PFSK-1 (cell line): ENCODE results near the gene CEP104.

Experiments
- TAF1 ChIP-seq: IDR thresholded peaks from 2 replicates; pipeline ENCODE4 v1.6.1; 2012; ENCODE audit warnings: low read length, control low read depth, borderline replicate concordance; ENCODE audit not compliant: insufficient read depth
- TF ChIP-seq, protein P1 (sequence below), 2 experiments: IDR thresholded peaks; 2 replicates each; pipeline versions ENCODE4 v1.6.1 to v1.8.0; 2011 to 2012; ENCODE audit warnings: low read depth in 2 of 2, low read length in 2 of 2, control low read depth in 1 of 2, inconsistent platforms in 1 of 2, mild to moderate bottlenecking in 1 of 2, moderate library complexity in 1 of 2; ENCODE audit not compliant: insufficient read depth in 1 of 2

DNA sequence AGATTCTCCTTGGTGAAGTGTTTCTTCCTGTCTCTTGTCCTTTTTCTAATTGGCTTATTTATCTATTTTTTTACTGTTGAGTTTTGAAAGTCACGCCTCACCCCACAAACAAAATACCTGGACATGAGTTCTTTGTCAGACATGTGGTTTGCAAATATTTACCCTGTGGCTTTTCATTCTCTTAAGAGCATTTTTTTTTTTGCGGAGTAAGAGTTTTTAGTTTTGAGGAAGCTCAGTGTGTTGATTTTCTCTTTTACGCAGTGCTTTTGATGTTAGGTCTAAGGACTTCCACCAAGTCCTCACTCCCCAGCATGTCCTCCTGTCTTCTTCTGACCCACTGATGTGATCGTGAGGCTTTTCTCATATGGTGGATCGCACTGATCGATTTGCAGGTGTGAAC, 7.9 kb upstream of the CEP104 start:
- TF ChIP-seq, protein P1, sequence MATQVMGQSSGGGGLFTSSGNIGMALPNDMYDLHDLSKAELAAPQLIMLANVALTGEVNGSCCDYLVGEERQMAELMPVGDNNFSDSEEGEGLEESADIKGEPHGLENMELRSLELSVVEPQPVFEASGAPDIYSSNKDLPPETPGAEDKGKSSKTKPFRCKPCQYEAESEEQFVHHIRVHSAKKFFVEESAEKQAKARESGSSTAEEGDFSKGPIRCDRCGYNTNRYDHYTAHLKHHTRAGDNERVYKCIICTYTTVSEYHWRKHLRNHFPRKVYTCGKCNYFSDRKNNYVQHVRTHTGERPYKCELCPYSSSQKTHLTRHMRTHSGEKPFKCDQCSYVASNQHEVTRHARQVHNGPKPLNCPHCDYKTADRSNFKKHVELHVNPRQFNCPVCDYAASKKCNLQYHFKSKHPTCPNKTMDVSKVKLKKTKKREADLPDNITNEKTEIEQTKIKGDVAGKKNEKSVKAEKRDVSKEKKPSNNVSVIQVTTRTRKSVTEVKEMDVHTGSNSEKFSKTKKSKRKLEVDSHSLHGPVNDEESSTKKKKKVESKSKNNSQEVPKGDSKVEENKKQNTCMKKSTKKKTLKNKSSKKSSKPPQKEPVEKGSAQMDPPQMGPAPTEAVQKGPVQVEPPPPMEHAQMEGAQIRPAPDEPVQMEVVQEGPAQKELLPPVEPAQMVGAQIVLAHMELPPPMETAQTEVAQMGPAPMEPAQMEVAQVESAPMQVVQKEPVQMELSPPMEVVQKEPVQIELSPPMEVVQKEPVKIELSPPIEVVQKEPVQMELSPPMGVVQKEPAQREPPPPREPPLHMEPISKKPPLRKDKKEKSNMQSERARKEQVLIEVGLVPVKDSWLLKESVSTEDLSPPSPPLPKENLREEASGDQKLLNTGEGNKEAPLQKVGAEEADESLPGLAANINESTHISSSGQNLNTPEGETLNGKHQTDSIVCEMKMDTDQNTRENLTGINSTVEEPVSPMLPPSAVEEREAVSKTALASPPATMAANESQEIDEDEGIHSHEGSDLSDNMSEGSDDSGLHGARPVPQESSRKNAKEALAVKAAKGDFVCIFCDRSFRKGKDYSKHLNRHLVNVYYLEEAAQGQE (IDR thresholded peaks at IDR 0.05; ENCODE audit: insufficient read depth in 1 of 2, low read depth in 2 of 2, low read length in 2 of 2): no peak
- no peak for TF ChIP-seq TAF1
